Ishikawa (cell line): ENCODE results near the gene MITF.
A peak's percentile ranks its signal among the peaks of the same experiment; 100 is the strongest.

ENCODE experiments used
- CEBPB ChIP-seq: IDR thresholded peaks from 2 replicates; pipeline ENCODE4 v1.6.1; 2012
- CREB1 ChIP-seq: IDR thresholded peaks from 2 replicates; pipeline ENCODE4 v1.6.1; 2012; ENCODE audit warnings: low read depth
- EGR1 ChIP-seq: IDR thresholded peaks from 2 replicates; pipeline ENCODE4 v1.6.1; 2012
- EP300 ChIP-seq: IDR thresholded peaks from 2 replicates; pipeline ENCODE4 v1.6.1; 2012; ENCODE audit warnings: borderline replicate concordance
- FOXM1 ChIP-seq: IDR thresholded peaks from 2 replicates; pipeline ENCODE4 v1.6.1; 2012; ENCODE audit warnings: low read depth, borderline replicate concordance
- MAX ChIP-seq: IDR thresholded peaks from 2 replicates; pipeline ENCODE4 v1.6.1; 2012
- NFIC ChIP-seq: IDR thresholded peaks from 2 replicates; pipeline ENCODE4 v1.6.1; 2012
- RAD21 ChIP-seq: IDR thresholded peaks from 2 replicates; pipeline ENCODE4 v1.6.1; 2012; ENCODE audit warnings: low read depth
- REST ChIP-seq: IDR thresholded peaks from 2 replicates; pipeline ENCODE4 v1.6.1; 2012; ENCODE audit warnings: low read depth, mild to moderate bottlenecking
- TAF1 ChIP-seq: IDR thresholded peaks from 2 replicates; pipeline ENCODE4 v1.6.1; 2012; ENCODE audit warnings: low read depth, mild to moderate bottlenecking
- TCF12 ChIP-seq: IDR thresholded peaks from 2 replicates; pipeline ENCODE4 v1.6.1; 2012; ENCODE audit warnings: low read depth
- TEAD4 ChIP-seq: IDR thresholded peaks from 2 replicates; pipeline ENCODE4 v1.6.1; 2012
- USF1 ChIP-seq: IDR thresholded peaks from 2 replicates; pipeline ENCODE4 v1.6.1; 2012
- YY1 ChIP-seq: IDR thresholded peaks from 2 replicates; pipeline ENCODE4 v1.6.1; 2012; ENCODE audit warnings: low read depth
- ZBTB7A ChIP-seq: IDR thresholded peaks from 2 replicates; pipeline ENCODE4 v1.6.1; 2012; ENCODE audit warnings: low read depth

The MITF gene

DNA sequence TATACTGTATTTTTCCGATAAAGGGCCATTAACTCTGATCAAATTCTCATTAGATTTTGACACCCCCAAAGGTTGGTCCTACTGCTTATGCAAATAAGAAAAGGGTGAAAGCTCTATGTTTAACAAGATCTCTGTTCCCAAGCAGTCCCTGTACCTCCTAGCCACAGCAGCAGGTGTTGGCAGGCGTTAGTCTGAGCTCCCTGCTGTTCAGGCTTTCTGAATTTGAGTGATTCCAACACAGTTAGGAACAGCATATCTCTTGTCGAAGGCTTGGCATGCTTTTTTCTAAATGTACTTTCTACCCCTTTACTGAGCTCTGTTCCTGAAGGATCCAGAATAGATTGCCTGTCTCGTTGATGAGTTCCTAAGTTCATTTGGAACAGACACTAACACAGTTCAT lies 42.3 kb downstream of the MITF start:
- no peak for TF ChIP-seq TCF12
- TF ChIP-seq EGR1: no peak
- no peak for TF ChIP-seq NFIC
- TF ChIP-seq YY1: no peak

DNA sequence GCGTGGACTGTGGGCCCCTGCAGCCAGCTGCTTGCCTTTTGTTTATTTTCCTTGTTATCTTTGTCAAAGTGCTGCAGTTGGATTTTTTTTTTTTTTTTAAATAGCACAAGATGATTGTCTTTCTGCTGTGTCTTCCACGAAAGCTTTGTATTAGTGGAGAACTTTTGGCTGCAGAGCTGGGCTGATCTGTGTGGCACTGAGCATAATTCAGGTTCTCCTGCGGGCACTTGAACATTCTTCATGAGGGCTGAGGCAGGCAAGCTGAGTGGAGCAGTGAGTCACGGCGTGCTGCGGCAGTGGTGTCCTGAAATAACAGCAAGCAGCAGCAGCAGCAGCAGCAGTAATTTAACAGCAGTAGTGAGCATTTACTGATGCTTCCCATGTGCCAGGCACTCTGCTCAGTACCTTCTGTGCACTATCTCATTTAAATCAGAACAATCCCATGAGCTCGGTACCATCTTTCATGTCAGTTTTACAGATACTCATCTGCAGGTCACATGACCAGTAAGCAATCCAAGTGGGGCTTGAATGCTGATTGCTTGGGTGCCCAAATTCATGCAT lies 45.8 kb downstream of the MITF start:
- TF ChIP-seq CREB1 (no peak), TCF12 (no peak), EP300 (no peak)

DNA sequence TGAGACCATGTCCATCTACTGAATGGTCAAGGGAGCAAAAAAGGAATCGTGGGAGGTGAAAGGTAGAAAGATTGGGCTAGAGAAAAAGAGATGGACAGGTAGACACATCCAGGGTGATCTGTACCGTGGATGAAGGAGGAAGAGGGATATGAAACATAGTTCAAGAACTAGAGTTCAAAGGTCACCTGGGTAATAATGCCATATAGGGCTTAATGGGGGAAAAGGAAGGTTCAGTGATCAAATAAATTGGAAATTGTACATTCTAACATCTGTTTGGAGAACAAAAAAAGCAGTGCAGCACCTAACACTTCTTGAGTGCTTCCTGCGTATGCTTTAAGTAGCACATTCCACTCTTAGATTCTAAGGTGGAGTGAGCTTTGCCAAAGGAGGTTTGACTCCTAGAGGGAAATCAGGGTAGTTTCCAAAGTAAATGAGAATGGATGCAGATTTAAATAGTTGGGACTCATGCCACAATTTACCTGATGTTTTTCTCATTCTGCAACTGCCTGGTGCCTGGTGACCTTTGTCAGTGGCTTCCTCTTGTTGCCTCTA lies 46.6 kb downstream of the MITF start:
- TF ChIP-seq EP300 (no peak), TEAD4 (no peak), TCF12 (no peak), CREB1 (no peak), MAX (no peak), YY1 (no peak), TAF1 (no peak), NFIC (no peak), FOXM1 (no peak)

DNA sequence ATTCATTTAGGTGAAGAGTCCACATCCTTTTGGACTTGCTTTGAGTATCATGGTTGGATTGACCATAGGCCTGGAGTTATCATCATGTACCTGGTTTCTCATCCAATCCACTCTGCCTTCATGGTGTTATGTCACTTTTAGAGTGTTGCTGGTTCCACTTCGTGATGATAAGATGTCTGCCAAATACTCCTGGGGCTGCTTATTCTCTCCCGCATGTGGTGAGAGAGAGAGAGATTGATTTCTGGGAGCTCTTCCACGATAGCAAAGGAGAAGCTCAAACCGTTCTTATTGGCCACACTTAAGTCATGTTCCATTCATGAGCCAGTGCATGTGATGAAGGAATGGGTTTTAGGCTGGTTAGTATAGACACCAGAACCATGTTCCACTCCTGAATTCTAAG lies 47.6 kb downstream of the MITF start:
- TF ChIP-seq ZBTB7A: no peak
- no peak for TF ChIP-seq CEBPB
- no peak for TF ChIP-seq TAF1
- no peak for TF ChIP-seq EGR1
- no peak for TF ChIP-seq TCF12
- no peak for TF ChIP-seq YY1
- no peak for TF ChIP-seq USF1
- TF ChIP-seq TEAD4: no peak
- no peak for TF ChIP-seq CREB1
- no peak for TF ChIP-seq EP300
- no peak for TF ChIP-seq MAX
- no peak for TF ChIP-seq NFIC

DNA sequence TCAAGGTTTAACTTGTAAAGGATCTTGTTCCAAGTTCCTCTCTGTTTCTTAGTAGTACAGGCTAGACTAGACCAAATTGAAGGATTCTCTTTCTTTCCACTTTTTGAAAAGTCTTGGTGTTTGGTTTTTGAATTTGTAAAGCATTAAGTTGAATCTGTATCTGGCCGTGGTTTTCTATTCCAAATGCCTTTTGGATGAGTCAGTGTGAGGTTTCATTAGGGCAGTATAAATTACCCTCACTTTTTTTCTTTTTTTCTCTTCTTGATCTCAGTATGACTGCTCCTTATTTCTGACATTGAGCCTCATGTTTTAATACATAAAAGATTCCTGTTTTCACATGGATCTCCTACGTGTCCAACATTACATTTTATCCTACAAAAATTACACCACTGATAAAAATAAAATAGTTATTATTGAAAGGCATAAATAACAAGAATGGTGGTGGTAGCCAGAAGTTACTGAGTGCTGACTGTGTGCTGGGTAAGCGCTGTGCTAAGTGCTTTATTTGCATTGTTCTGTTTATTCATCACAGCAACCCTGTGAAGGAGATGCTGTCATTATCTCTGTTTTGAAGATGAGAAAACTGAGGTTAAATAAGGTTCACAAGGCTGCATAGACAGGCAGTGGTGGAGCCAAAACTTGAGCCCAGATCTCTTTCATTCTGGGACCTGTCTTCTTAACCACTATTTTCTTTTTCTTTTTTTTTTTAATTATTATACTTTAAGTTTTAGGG lies 48.3 kb downstream of the MITF start:
- TF ChIP-seq NFIC (no peak), EGR1 (no peak), FOXM1 (no peak), TEAD4 (no peak), CEBPB (no peak), MAX (no peak), TAF1 (no peak), USF1 (no peak), TCF12 (no peak)

- TF ChIP-seq EGR1 (no peak), YY1 (no peak), CREB1 (no peak), TAF1 (no peak), TEAD4 (no peak), CEBPB (no peak), USF1 (no peak), RAD21 (no peak), EP300 (no peak), FOXM1 (no peak), ZBTB7A (no peak), REST (no peak)
These were observed 51.8 kb downstream of the MITF start for GRCh38 chr3:69791106-69791505.

- TF ChIP-seq TEAD4 (no peak), USF1 (no peak), RAD21 (peak; percentile 72), CEBPB (no peak), FOXM1 (no peak)
These were observed 52.7 kb downstream of the MITF start for GRCh38 chr3:69791919-69792399.
